HG03558 (cell line): ENCODE measurements around the gene RTP5.

Experiments used
- ATAC-seq: cut with Tn5 transposase; IDR thresholded peaks from one replicate; pipeline ENCODE4 v1.9.1; 2021; ENCODE audit warnings: moderate number of reproducible peaks; ENCODE audit not compliant: unreplicated experiment; ENCODE audit errors: extremely low read depth

Gene RTP5

GRCh38 chr2:241885946-241886643 lies 16.6 kb downstream of the RTP5 start:
- no peak for ATAC-seq

DNA sequence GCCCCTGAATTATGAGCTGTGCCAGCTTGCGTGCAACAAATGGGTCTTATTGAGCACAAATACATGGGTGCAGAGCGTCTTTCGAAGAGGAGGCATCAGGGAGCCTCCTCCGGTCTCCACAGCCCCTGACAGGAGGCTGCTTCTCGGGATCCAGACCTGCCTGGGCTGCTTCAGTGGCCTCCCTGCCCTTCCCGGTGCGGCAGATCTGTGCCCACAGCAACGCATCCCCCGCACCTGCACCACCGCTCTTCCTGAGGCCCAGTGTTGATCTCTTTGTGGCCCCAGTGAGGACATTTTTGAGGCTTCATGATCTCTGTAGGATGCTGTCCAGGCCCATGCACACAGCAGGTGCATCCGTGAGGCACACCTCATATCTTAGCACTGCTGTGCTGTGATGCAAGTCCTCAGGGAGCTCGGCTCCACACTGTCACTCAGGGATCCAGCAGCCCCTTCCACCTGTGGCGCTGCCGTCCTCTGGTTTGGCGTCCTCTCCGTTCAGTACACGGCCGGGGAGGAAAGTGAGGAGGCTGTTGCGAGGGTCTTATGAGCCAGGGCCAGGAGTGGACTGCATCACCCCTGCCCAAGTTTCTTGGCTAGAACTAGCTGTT lies 17.4 kb downstream of the RTP5 start:
- ATAC-seq, result no peak

DNA sequence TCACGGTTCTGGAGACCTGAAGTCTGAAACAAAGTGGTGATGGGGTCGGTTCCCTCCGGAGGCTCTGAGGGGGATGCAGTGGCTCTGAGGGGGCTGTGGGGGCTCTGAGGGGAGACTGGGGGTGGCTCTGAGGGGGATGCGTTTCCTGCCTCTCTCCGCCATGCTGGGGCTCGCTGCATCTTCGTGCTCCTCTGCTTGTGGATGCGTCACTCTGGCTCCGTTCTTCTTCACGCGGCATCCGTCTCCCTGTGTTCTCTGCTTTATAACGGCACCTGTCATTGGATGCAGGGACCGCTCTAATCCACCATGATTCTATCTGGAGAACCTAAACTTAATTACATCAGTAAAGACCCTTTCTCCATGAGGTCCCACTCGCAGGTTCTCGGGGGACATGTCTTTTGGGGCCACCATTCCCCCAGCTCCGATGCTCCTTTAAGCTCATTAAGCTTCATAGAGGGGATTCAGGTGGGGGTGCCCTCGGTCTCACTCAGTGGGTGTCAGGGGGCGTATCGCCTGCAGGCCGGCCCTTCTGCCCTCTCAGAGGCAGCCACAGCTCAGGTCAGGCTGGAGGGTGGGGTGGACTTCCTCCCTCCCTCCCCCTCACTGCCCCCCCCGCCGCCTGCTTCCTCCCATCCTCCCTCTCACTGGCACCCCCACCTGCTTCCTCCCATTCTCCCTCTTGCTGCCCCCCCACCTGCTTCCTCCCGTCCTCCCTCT lies 18.4 kb downstream of the RTP5 start:
- ATAC-seq, result no peak

- no peak for ATAC-seq
These were observed 19.1 kb downstream of the RTP5 start for GRCh38 chr2:241888641-241889040.

DNA sequence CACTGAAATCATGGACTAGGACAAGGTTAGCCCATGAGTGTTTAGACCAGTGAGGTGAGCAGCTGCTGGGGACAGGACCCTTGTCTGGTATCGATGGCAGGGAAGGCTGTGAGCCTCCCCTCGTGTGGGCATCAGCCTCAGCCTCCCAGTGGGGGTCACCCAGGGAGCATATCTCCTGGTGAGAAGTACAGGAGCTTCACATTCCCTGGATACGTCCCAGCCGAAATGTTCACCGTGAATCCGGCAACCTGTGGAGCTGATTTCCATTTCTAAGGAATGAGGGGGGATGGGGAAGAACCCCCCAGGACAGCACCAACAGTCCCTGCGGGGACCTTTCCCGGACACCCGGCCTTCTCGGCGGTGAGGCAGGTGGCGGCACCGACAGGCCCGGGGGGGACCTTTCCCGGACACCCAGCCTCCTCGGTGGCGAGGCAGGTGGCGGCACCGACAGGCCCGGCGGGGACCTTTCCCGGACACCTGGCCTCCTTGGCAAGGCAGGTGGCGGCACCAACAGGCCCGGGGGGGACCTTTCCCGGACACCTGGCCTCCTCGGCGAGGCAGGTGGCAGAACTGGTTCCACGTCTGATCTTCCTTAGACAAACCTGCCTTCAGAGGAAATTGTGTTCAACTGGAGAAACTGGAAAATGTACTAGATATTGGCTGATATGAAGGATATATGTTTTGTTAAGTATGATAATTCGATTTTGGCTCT lies 21.2 kb downstream of the RTP5 start:
- ATAC-seq, result no peak

- no peak for ATAC-seq
These were observed 21.9 kb downstream of the RTP5 start for GRCh38 chr2:241891315-241891987.

DNA sequence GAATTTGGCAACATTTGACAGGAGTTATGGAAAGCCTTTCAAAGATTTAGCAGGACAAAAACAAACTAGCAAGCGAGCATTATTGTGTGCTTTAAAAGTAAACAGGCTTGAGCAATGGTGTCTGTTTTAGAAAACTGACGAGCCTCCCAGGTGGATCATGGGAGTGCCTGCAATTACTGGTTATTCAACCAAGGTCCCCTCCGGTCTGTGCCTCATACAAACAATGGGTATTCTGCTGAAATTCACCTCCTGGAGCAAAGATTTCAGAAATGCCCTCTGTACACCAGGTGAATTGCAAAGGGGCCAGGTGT lies 22.4 kb downstream of the RTP5 start:
- ATAC-seq, result no peak

- no peak for ATAC-seq
These were observed 23.0 kb downstream of the RTP5 start for GRCh38 chr2:241892299-241893137.

GRCh38 chr2:241893265-241893664 lies 23.7 kb downstream of the RTP5 start:
- no peak for ATAC-seq

- ATAC-seq, result no peak
These were observed 24.6 kb downstream of the RTP5 start for GRCh38 chr2:241894056-241894641.

DNA sequence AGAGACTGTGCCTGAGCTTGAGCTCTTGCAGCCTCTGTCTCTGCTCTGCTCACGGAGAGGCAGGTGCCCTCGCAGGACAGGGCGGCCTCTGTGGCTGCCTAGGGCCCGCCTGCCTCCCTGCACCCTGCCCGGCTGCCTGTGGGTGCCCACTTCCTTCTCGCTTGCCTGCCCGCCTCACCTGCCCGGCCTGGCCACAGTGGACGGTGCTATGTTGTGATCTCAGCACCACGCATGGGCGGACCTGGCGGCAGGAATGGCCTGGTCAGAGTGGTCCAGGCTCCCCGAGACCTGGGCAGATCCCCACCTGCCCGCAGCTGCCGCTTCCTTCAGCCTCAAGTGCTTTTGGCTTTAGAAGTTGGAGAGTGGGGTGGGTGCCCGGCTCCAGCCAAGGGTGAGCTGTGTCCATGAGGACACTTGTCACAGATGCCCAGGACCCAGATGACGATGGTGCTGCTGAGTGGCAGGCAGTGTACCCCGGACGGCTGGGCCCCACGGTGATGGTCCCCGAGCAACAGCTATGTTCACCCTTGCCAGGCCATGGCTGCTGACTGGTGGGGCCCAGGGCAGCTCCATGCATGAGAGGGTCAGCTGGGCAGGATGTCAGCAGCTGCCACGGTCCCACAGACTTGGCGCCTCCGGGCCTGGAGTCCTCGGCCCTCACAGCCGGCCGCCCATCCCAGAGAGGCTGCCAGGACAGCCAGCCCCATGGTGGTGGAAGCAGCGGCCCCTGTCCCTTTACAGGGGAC lies 25.3 kb downstream of the RTP5 start:
- ATAC-seq, result no peak

- ATAC-seq, result no peak
These were observed 25.8 kb downstream of the RTP5 start for GRCh38 chr2:241895427-241895711.

GRCh38 chr2:241895712-241896641 lies 26.4 kb downstream of the RTP5 start:
- no peak for ATAC-seq

DNA sequence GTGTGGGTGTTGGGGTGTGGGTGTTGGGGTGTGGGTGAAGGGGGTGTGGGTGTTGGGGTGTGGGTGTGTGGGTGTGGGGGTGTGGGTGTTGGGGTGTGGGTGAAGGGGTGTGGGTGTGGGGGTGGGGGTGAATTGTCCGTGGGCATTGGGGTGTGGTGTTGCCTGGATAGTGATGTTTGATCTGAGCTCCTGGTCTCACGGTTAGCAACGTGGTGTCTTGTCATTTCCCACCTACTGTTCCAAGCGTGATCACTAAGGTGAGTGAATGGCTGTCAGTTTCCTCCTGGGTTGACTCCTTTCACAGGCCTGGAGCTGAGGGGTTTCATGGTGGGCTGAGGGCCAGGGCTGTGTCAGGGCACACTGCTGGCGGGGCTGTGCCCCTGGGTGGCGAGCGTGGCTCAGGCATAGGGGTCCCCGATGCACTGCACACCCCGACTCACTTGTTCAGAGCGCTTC lies 27.2 kb downstream of the RTP5 start:
- no peak for ATAC-seq

DNA sequence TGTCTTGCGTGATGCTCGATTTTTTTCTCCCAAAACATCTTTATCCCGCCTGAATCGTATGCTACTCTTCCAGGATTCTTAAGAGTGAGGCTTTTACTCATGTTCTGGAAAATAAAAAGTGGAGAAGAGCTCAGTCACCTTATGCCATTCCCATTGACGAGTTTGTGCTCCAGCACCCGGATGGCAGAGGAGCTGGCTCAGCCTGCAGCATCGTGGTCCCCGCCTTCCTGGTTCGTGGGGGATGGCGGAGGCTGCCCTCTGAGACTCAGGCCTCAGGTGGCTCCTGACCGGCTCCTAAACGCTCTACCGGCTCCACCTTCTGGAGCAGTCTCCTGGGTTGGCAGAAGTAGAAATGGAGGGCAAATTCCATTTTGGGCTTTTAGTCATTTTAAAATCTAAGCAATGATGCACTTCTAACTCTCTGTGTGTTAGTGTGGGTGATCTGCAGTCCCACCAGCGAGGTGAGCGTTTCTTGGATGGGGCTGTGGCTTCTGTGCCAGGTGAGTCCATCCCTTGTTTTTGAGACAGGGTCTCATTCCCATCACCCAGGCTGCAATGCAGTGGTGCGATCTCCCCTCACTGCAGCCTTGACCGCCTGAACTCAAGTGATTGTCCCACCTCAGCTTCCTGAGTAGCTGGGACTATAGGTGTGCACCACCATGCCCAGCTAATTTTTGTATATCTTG lies 27.8 kb downstream of the RTP5 start:
- ATAC-seq, result no peak

DNA sequence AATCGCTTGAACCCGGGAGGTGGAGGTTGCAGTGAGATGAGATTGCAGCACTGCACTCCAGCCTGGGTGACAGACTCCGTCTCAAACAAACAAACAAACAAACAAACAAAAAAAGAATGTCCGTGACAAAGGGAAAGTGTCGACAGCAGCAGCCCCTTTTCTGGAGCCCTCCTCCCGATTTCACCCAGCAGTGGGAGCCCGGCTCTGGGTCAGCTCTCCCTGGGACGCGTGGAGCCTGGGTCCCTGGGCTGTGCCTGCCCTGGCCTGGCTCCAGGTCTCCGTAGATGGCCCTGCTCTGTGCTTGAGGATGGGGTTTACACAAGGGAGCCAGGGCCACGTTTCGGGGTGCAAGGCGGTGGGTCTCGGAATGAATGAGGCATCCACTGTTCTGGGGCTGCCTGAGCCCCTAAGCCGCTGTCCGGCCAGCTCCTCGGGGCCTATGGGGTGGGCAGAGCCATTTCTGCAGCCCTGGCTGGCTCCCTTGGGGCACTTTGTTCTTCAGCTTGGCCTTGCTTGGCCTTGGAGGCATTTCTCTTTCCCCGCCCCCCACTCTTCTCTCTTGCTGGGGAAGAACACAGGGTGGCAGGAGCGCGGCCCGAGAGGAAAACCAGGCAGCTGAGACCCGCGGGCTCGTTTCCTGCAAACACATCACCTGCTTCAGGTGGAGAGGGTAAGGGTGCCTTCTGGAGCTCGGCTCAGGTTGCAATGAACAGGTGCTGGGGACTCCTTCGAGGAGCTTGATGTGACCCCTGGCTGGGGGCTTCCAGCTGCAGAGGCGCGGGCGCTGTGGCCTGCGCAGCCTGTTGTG lies 29.1 kb downstream of the RTP5 start:
- ATAC-seq, result no peak
